SK-N-SH treated with all-trans-retinoic acid at 6 μM for 48 hours (cell line): ENCODE results near the gene ELOVL5.

Experiments
- CREB5 ChIP-seq: fragments of 250-450 bp; sonication (Bioruptor Pico); IDR thresholded peaks from 2 replicates; pipeline ENCODE4 v1.5.1; 2020; ENCODE audit warnings: low read depth, mild to moderate bottlenecking, moderate library complexity
- PATZ1 ChIP-seq: fragments of 250-450 bp; sonication (Bioruptor Pico); IDR thresholded peaks from 2 replicates; pipeline ENCODE4 v1.8.0; 2020; ENCODE audit warnings: mild to moderate bottlenecking, moderate library complexity, borderline replicate concordance
- SNAI2 ChIP-seq: fragments of 250-450 bp; sonication (Bioruptor Pico); IDR thresholded peaks from 2 replicates; pipeline ENCODE4 v1.5.0; 2020; ENCODE audit warnings: mild to moderate bottlenecking, moderate library complexity

- TF ChIP-seq PATZ1 (CRISPR knock-in tag) (no peak), CREB5 (CRISPR knock-in tag) (no peak), SNAI2 (CRISPR knock-in tag) (no peak)
Observed at GRCh38 chr6:53236241-53236640, 112.5 kb downstream of the ELOVL5 start.
